GM18519 (cell line): ENCODE measurements around the gene PAX4.

ENCODE experiments used
- ATAC-seq: cut with Tn5 transposase; IDR thresholded peaks from one replicate; pipeline ENCODE4 v1.9.1; 2021; ENCODE audit warnings: mild to moderate bottlenecking, moderate library complexity; ENCODE audit not compliant: unreplicated experiment, low FRiP score

Gene PAX4

DNA sequence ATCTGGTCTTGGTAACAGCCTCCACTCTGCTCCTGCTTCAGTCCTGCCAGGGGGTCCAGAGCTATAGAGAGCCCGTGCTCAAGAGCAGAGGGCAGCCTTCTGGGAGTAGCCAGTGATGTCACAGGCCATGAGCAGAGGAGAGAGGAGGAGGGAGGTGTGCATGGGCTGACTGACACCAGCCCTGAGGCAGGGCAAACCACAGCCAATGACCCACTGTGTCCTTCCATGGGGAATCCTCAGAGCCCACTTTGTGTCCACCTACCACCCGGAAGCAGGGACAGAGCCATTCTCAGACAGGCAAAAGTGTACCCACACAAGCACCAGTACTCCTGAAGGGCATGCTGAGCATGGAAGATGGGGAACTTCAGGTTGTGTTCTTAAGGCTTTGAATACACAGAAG lies at the start of gene PAX4:
Gene PAX4, minus strand, starts transcription at position 101 of the 400 bp plus-strand sequence. CDS start 2,214 bp downstream, outside the sequence.
- no peak for ATAC-seq

GRCh38 chr7:127667017-127667670 lies 49.2 kb upstream of the PAX4 start:
- peak; percentile 43 for ATAC-seq

DNA sequence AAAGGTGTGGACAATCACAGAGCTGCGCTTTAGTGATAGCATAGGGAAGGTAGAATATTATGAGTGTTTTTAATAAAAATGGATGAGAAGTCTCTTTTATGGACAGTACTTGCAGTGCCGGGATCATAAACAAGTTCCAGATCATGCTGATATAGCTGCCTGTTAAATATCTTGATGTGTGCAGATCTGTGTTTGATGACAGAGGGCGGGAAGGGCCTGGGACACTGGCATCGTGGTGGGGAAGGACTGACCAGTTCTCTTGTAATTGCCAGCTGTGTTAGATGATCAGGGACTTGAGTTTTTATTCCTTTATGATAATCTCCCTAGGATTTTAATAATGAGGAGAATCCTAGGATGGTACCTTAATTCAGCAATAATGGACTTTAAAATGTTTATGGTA lies 48.7 kb upstream of the PAX4 start:
- ATAC-seq: no peak

GRCh38 chr7:127665922-127666321 lies 48.0 kb upstream of the PAX4 start:
- ATAC-seq: no peak

GRCh38 chr7:127658970-127659630 lies 41.2 kb upstream of the PAX4 start:
- no peak for ATAC-seq

DNA sequence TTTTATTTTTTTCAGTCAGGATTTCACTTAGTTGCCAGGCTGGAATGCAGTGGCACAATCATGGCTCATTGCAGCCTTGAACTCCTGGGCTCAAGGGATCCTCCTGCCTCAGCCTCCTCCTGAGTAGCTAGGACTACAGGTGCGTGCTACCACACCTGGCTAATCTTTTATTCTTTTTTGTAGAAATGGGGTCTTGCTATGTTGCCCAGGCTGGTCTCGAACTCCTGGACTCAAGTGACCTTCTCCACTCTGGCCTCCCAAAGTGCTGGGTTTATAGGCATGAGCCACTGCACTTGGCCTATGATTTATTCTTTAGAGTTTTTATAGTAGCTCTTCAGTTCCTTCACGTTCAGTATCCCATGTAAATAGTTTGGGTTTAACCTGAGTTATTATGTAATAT lies 39.6 kb upstream of the PAX4 start:
- ATAC-seq: no peak

DNA sequence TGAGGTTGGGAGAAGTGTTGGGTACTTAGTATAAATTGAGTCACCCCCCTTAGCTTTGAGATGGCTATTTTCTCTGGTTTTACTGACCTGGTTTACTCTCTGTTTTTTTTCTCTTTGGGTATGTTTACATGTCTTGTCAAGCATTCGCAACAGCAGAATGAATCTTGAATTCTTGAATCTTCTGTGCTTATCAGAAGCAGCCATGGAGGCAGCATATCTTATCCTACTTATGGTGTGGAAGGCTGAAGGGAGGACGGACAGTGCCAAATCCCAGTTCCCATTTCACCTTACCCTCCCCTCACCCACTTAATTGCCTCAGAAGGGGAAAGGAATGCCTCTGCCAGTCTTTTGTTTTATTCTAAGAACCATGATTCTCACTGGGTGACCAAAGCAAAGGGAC lies 37.8 kb upstream of the PAX4 start:
- no peak for ATAC-seq

- no peak for ATAC-seq
Observed at GRCh38 chr7:127654404-127655394, 36.8 kb upstream of the PAX4 start.

GRCh38 chr7:127653396-127653795 lies 35.5 kb upstream of the PAX4 start:
- ATAC-seq: no peak

DNA sequence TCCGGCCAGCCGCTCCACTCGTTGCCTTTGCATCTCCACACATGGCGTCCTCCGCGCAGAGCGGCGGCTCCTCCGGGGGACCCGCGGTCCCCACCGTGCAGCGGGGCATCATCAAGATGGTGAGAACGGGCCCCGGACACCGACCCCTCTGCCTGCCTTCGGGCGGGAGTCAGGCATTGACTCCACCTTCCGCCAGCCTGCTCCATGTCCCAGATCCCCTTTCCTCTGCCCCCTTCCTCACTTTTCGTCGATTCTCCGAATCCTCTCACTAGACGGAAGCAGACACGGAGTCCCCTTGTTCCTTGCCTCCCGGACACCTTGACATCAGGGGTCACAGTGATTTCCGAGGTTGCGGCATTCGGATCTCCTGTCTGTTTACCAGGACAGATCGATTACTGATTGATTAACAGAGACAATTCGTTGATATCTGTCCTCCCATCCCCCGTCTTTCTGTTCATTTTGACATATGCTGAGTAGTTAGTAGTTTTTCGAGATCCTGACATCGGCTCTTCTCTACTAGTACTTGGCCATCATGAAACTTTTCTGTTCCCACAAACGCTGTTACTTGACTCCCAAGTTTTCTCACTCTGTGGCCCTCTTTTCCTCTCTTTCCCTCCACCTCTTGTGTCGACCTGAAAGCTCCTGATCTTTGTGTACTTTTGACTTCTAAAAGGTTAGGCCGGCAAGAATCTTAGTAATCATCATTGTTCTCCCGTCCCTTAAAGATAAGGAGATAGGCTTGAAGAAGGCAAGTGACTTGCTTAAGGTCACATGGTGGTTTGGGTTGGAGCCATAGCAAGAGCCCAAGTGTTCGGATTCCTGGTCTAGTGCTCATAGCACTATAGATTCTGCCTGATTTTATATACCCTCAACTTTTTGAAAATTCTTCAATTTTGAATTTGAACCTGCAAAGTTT lies 34.6 kb upstream of the PAX4 start:
- peak; percentile 2 for ATAC-seq

DNA sequence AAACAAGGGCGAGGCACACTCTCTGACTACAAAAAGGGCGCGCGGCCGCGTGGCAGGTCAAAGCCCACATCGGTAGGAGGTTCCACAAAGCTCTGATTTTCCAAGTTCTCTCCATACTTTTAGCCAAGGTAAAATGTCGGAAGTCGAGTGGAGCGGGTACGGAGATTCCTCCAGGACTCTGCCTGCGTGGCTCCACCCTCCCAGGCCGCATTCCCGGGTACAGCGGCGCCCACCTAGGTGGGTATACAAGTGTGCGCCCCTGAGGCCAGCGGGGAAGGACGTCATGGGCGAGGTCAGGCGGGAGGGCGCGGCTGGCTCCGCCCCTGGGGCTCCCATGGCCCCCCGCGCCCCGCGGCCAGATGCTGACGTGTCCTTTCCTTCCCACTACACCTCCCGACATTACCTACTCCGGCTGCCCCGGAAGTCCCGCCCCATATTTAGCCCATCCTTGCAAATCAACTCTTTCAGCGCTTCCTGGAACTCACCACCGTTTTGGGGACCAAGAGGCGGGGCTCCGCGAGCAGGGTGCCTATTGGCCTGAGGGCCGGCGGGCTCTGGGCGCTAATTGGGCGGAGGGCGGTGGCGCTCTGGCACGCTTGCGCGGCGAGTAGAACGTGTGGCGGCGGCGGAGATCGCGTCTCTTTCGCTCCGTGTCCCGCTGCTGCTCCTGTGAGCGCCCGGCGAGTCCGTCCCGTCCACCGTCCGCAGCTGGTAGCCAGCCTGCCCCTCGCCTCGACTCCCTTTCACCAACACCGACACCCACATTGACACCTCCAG lies 33.8 kb upstream of the PAX4 start, which contains the start of gene SND1:
Gene SND1, plus strand, starts transcription at position 639 of the 777 bp plus-strand sequence. CDS start 180 bp downstream, outside the sequence.
- ATAC-seq: peak; percentile 94

GRCh38 chr7:127650847-127651555 lies 33.1 kb upstream of the PAX4 start:
- ATAC-seq: no peak

DNA sequence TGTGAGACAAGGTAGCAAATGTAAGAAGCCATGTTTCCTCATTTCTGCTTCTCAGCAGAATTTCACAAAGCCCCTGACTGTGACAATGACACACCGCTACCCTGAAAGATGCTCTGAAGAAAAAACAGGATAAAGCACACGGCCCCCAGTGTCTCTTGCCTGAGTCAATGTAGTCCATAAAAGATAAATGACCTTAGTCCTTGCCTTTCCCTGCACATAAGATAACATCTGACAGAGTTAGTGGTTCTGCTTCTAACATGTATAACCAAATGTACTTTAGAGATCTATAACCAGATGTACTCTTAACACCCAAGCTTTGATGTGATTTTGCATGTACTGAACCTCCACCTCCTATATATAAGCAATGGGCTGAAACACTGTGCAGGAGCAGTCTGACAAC lies 31.0 kb upstream of the PAX4 start:
- ATAC-seq: no peak

GRCh38 chr7:127647636-127648035 lies 29.7 kb upstream of the PAX4 start:
- ATAC-seq: no peak

DNA sequence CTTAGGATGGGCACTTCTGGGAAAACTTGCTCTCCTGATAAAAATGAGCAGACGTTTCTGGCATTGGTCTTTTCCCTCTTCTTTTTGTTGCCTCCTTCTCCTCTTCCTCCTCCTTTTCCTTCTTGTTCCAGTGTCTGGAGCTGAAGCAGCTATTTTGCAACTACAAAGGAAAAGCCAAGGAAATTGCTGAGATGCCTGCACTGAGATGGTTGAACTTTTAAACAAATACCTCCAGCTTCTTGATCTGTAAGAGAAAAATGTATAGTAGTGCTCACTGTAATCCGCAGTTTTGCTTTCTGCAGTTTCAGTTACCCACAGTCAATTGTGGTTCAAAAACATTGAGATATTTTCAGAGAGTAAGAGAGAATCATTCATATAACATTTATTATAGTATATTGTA lies 26.5 kb upstream of the PAX4 start:
- no peak for ATAC-seq

GRCh38 chr7:127638197-127638596 lies 20.3 kb upstream of the PAX4 start:
- no peak for ATAC-seq

GRCh38 chr7:127635659-127636285 lies 17.8 kb upstream of the PAX4 start:
- no peak for ATAC-seq

DNA sequence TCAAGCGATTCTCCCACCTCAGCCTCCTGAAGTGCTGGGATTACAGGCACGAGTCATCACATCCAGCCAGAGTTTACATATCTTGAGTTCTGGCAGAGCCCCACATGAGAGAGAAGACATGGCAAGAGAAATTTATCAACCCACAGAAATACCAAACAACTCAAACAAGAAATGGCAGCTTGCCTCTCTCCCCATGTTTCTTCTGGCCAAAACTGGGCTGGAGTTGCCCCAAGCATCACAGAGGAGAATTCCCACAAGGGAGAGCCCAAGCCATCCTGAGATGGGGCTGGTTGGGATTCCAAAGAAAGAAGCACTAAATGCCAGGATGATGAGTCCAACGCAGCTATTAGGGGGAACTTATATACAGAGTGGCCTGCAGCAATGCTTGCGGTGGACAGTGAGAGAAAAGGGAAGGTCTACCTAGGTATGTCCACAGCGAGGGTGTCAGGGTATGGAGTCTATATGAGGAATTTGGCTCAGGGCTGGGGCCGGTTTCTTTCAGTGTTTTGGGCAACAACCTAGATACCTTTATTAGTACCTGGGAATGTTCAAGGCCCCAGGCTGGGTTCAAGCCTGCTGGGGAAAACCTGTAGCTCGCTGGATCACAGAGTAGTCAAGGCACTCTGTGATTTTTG lies 14.5 kb upstream of the PAX4 start:
- ATAC-seq: no peak
